NCI-H82 treated with DMSO at 0.1 percent for 48 hours (cell line): ENCODE results near the gene UROS.

Source experiments
- DNase-seq: peaks from one replicate; lab custom pipeline; 2025; ENCODE audit not compliant: unreplicated experiment; lab: John Stamatoyannopoulos, UW

UROS gene

DNA sequence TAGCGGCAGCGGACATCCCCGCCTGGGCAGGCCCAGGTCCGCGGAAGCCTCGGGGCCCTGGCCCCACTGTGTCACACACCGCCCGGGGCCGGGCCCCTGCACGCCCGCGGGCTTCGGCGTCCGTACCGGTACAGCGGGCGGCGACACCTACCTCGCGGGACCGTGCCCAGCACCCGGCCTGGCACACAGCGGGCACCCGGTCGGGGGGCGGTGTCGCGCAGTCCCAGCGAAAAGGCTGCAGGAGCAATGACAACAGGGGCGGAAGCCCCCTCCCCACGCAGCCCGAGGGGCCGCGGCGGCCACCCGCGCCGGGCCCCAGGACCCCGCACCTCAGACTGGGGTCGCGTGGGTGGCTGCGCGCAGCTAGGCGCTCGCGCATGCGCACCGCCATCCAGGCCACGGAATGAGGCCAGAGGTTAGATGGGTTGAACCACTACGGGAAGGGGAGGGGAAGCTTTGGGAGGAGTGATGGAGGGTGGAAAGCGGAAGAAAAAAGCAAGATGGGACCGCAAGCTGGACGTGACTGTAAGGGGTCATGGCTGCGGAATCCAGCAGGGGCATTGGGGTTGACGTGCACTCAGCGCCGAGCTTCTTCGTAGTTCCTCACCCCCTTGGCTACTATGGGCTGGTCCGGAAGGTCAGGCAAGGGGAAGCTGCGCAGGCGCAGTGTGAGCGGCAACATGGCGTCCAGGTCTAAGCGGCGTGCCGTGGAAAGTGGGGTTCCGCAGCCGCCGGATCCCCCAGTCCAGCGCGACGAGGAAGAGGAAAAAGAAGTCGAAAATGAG lies at the start of gene UROS, which contains the start of gene BCCIP:
Gene UROS, minus strand, starts transcription at position 381 of the 785 bp plus-strand sequence. CDS start 6,759 bp downstream, outside the sequence.
Gene BCCIP, plus strand, starts transcription at position 669 of the 785 bp plus-strand sequence. Its CDS starts 12 bp downstream, at position 681.
- DNase-seq = peak; percentile 76

DNA sequence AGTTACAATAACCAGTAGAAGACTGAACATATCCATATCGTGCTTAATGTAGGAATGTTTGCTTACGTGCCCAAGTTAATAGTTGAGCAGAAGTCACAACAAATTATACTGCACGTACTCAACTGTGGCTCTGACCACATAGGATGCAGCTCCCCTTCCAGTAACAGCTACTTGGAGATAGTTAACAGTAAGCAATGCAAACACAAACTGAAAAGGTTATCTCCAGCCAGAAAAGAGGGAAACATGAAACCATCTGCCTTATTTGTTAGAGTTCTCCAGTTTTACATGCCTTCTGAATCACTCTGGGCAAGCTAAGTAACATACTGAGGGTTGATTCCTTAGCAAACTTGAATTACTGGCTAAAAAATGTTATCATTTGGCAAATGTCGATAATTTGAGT lies 48.3 kb upstream of the UROS start:
- DNase-seq = no peak

DNA sequence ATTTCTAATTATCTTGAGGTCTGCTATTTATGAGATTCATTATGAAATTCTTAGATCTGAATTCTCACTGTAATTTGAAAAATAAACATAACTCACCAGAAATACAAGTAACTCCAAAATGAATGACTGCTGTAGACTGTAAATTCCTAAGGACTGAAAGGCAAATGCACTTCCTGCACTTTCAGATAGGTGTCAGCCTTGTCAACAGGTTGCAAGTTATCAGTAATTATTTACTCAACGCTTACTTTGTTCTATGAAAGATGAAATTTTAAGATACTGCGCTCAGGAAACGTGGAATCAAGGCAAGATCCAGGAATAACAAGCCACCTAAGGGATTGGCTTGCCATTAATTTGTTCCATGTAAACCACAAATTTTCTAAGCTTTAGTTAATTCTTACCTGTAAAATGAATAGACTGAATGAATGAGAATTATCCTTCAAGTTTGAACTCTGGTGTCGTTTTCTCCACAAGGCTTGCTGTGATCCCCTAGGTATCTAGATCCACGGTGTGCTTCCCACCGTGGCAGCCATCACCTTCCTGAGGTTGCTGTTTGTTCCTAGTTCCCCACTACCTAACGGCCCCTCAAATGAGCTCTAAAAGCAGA lies 45.4 kb upstream of the UROS start:
- DNase-seq = no peak

- no peak for DNase-seq
Measured at GRCh38 chr10:125866421-125867029, 43.5 kb upstream of the UROS start.

- DNase-seq = no peak
Measured at GRCh38 chr10:125865120-125865519, 42.1 kb upstream of the UROS start.

DNA sequence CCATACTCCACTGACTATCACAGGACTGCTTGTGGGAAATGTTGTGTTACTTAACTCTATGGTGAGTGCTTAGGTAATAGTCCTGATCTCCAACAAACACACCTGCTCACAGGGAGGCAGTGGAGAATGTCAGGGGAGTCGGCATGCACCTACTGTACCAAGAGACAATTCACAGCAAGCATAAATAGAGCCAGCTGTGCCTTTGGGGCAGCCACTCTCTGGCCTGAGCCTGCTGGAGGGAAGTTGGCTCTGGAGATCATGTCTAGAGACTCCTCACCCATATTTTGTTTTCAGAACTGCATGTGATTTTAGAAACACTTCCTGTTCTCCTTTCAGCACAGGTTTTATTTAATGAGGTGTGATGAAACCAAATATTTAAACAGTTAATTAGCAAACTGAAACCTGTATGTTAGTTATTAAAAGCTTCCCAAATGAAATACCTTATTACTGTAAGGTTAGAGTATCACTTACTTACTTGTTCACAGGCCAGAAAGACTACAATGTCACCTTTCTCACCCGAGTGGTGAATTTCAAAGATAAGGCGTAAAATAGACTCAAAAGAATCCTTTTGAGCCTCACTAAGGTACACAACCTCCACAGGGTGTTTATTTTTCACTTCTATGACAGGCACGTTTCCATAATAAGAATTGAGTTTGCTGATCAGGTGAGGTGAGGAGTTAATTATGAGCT lies 36.2 kb upstream of the UROS start:
- no peak for DNase-seq

- no peak for DNase-seq
Measured at GRCh38 chr10:125857185-125857760, 34.2 kb upstream of the UROS start.

DNA sequence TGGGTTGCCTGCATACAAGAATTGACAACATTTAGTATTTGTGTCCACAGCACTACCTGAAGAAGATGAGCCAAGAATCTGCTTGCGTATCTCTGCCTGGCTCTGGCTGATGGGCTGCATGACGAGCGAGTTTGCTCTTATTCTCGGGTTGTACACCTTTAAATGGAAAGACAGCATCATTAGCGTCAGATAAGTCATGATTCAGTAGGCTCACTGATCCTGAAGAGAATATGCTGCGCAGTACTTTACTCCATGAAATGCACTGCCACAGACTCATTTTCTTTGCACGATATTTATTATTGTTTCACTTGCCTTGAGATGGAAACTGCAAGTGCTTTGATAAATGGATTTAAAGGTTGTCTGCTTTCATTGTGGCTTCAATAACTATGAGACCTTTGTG lies 29.4 kb upstream of the UROS start:
- DNase-seq = no peak

GRCh38 chr10:125850766-125851731 lies 28.0 kb upstream of the UROS start:
- DNase-seq = no peak

DNA sequence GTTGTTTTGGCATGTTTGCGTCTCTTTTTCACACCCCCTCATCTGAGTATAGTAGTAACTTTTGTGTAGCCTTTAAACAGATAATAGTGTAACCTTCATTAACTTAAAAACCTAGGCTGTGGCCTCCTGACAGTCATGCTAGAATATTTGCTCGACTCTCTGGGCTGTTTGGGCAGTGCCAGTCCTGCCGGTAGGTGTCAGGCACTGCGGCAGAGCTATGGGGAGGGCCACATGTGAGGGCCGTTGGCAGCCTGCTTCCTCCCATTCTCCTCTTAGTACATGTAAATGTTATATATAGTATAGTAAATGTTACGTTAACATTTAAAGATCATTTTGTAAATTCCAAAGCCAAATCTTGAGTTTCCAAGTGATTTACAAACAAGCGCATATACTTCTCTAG lies 26.4 kb upstream of the UROS start:
- DNase-seq = no peak

GRCh38 chr10:125848857-125849256 lies 25.8 kb upstream of the UROS start:
- DNase-seq = no peak

GRCh38 chr10:125848371-125848770 lies 25.3 kb upstream of the UROS start:
- no peak for DNase-seq

DNA sequence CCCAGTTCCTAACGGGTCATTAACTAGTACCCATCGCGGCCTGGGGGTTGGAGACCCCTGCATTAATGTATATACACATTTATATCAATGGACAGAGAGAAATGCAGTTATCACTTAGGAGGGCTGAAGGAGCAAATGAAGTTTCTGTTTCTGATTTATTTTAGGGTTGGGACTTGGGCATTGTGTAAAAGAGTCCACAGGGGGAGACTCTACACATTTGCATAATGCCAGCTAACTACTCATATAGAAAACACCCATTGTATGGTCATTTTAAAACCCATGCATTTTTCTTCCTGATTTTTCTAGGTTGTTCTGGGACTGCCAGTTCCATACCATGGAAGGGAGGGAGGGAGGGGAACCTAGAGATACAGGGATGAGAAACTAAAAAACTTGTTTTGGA lies 23.8 kb upstream of the UROS start:
- DNase-seq = no peak

GRCh38 chr10:125845617-125846016 lies 22.6 kb upstream of the UROS start:
- DNase-seq = no peak

- no peak for DNase-seq
Measured at GRCh38 chr10:125844751-125845221, 21.7 kb upstream of the UROS start.

- no peak for DNase-seq
Measured at GRCh38 chr10:125843603-125844329, 20.7 kb upstream of the UROS start.

GRCh38 chr10:125840955-125841354 lies 17.9 kb upstream of the UROS start:
- DNase-seq = no peak

DNA sequence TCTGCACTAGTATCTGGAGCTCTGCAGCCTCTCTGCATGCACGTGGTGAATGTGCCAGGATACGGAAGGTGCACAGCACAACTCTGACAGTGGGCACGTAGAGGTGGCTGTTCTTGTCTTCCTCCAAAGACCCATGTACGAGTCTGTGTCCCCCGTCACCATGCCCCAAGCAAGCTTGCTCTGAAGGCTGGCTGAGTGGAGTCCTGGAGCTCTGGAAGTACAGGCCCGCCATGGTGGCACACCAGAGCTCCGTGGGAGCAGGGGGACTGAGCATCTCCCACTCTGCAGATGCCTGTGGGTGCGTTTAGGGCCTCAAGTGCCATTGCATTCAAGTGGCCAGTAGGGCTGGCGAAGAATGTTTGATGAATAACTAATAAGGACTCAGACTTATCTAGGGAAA lies 17.3 kb upstream of the UROS start:
- no peak for DNase-seq
